Body of pancreas (tissue), 4 donors: ENCODE data around the gene MYBBP1A.

ENCODE experiments used
- CTCF ChIP-seq, 7 experiments: fragments of 450-650 bp in 4 of 7; fragments of 200-600 bp in 3 of 7; sonication (generic) in 3 of 7; IDR thresholded peaks; one replicate each; pipeline ENCODE4 v1.5.1; 2016 to 2019; ENCODE audit warnings: antibody characterized with exemption in 7 of 7
- POLR2A ChIP-seq, 3 donors: fragments of 450-650 bp; IDR thresholded peaks; one replicate each; pipeline ENCODE4 v1.6.1; 2016; ENCODE audit warnings: antibody characterized with exemption in 3 of 3, mild to moderate bottlenecking in 2 of 3

- TF ChIP-seq POLR2A (IDR thresholded peaks at IDR 0.05) (no peak), CTCF (IDR thresholded peaks at IDR 0.05) (no peak)
Observed at GRCh38 chr17:4582691-4583090, 27.5 kb upstream of the MYBBP1A start.
